Naive thymus-derived CD4-positive, alpha-beta T cell (primary cell): ENCODE data around the gene IFNL1. TPM values are rescaled to one million over a fixed set of nuclear protein-coding genes. Genes with fewer than 3 reads are reported as not detected.
A peak's percentile ranks its signal among the peaks of the same experiment; 100 is the strongest.

Source experiments
- ATAC-seq: fragments of 150-1000 bp; cut with Tn5 transposase; 2 replicates; pipeline ENCODE4 v1.10.0; 2021; ENCODE audit warnings: mild to moderate bottlenecking, moderate library complexity
- CTCF ChIA-PET: fragments of 350-600 bp; sonication (Branson Sonifier 250); formaldehyde crosslinking; loops from one replicate; lab custom pipeline; 2021; ENCODE audit warnings: antibody characterized with exemption; lab: Charles Lee
- POLR2A ChIA-PET: fragments of 350-600 bp; sonication (Branson Sonifier 250); formaldehyde crosslinking; loops from one replicate; lab custom pipeline; 2021; ENCODE audit warnings: antibody characterized with exemption, inconsistent platforms; lab: Charles Lee
- DNase-seq, 9 donors: peaks; one replicate each; pipeline versions ENCODE4 v3.0.0 to v3.0.0-alpha.2; 2020 to 2022; ENCODE audit warnings: mixed read lengths in 1 of 9
- H3K27ac ChIP-seq: one replicate; pipeline ENCODE4 v1.7.0; 2013; ENCODE audit warnings: mild to moderate bottlenecking, low read depth, low read length, moderate library complexity
- H3K27me3 ChIP-seq, 2 donors: one replicate each; pipeline ENCODE4 v1.7.0; 2013; ENCODE audit warnings: low read length in 2 of 2, mild to moderate bottlenecking in 2 of 2, moderate library complexity in 2 of 2; ENCODE audit not compliant: control insufficient read depth in 2 of 2, insufficient read depth in 2 of 2
- H3K36me3 ChIP-seq, 3 experiments: 1 replicate in 2 of 3; 2 replicates in 1 of 3; pipeline ENCODE4 v1.7.0; 2013; ENCODE audit warnings: low read length in 3 of 3, mild to moderate bottlenecking in 3 of 3, moderate library complexity in 1 of 3; ENCODE audit not compliant: insufficient read depth in 3 of 3, control insufficient read depth in 2 of 3
- H3K4me1 ChIP-seq, 2 donors: one replicate each; pipeline ENCODE4 v1.7.0; 2013; ENCODE audit warnings: low read length in 2 of 2, mild to moderate bottlenecking in 2 of 2, moderate library complexity in 1 of 2; ENCODE audit not compliant: control insufficient read depth in 2 of 2, insufficient read depth in 2 of 2
- H3K4me3 ChIP-seq: 2 replicates; pipeline ENCODE4 v1.7.0; 2013; ENCODE audit warnings: mild to moderate bottlenecking, low read length
- H3K9me3 ChIP-seq, 3 experiments: 1 replicate in 2 of 3; 2 replicates in 1 of 3; pipeline ENCODE4 v1.7.0; 2013; ENCODE audit warnings: low read length in 3 of 3; ENCODE audit not compliant: control insufficient read depth in 2 of 3
- H3K27ac Mint-ChIP-seq, 9 donors: one replicate each; pipeline ENCODE4 v1.8.0; 2020 to 2022; ENCODE audit warnings: mixed read lengths in 9 of 9, mild to moderate bottlenecking in 8 of 9, moderate library complexity in 5 of 9, inconsistent platforms in 2 of 9
- H3K27me3 Mint-ChIP-seq, 5 donors: one replicate each; pipeline ENCODE4 v1.8.0; 2021 to 2022; ENCODE audit warnings: mixed read lengths in 5 of 5, mild to moderate bottlenecking in 1 of 5
- H3K36me3 Mint-ChIP-seq, 5 donors: one replicate each; pipeline ENCODE4 v1.8.0; 2020 to 2022; ENCODE audit warnings: mixed read lengths in 5 of 5, mild to moderate bottlenecking in 3 of 5, inconsistent platforms in 1 of 5
- H3K4me1 Mint-ChIP-seq, 7 donors: one replicate each; pipeline ENCODE4 v1.8.0; 2020 to 2022; ENCODE audit warnings: mixed read lengths in 7 of 7, mild to moderate bottlenecking in 3 of 7, inconsistent platforms in 1 of 7
- H3K4me3 Mint-ChIP-seq, 10 donors: one replicate each; pipeline ENCODE4 v1.8.0; 2020 to 2022; ENCODE audit warnings: mild to moderate bottlenecking in 10 of 10, mixed read lengths in 10 of 10, moderate library complexity in 6 of 10, inconsistent platforms in 2 of 10
- H3K9me3 Mint-ChIP-seq, 11 donors: one replicate each; pipeline ENCODE4 v1.8.0; 2020 to 2022; ENCODE audit warnings: mixed read lengths in 11 of 11, mild to moderate bottlenecking in 4 of 11, inconsistent platforms in 1 of 11, moderate library complexity in 1 of 11
- intact Hi-C, 2 donors: fragments of 100-400 bp; cut with micrococcal nuclease; formaldehyde crosslinking; loops; one replicate each; pipeline ENCODE4 v1.15.1; 2023
- polyA plus RNA-seq, 2 donors: library from polyadenylated mRNA; unstranded; fragments of 300-500 nt; fragmentation: Illumina TruSeq; gene quantifications; one replicate each; pipeline ENCODE4 v1.2.3, GENCODE V29; 2021
- total RNA-seq, 6 experiments: library from RNA in 5 of 6; stranded (reverse) in 5 of 6; gene quantifications; 1 replicate in 5 of 6; 2 replicates in 1 of 6; pipeline ENCODE4 v1.2.3 and lab custom pipeline; 2021 to 2026

IFNL1 gene
- total and polyA plus RNA-seq, 7 experiments from 2014 or later: not detected

DNA sequence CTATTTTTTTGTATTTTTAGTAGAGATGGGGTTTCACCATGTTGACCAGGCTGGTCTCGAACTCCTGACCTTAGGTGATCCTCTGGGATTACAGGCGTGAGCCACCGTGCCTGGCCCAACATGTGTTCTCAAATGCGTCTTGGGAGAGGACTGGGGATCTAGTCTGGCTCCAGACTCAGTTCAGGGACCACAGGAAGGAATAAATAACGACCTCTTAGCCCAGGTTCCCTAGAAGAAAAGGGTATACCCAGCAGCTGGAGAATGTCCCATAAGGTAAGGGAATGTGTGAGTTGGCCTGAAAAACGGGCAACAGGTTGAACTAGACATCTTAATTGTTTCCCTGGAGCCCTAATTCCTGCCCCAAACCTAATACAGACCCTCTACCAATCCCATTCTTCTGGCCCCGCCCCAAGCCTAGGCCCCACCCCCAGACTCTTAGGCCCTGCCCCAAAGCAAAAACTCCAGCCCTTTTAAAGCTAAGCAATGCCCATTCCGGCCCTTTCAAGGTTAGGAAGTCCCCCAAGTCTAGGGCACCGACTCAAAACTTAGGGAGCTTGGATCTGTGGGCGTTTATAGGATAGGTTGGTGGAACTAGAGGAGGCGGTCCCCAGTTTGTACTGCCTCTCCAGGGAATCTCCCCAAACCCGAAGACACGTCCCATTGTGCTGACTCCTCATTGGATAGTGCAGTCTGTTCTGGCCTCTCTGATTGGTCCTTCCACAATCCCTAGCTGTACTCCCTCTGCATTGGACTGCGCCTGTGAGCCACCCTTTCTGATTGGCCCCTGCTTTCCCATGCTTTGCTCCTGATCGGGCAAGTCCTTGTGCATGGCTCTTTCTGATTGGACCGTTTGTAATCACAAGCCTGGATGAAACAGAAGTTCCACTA is 29.8 kb downstream of the IFNL1 start:
- no peaks in the 10 kb centered on the region for H3K9me3 ChIP-seq
- peak; percentile 59 for ATAC-seq
- no peak for DNase-seq
- H3K4me1 ChIP-seq: peaks cover 10 to 26% of the 10 kb centered on the region in 2 donors
- peaks cover 8 to 51% (median 23%) of the 10 kb centered on the region in 3 experiments for H3K36me3 ChIP-seq
- Mint-ChIP-seq H3K27me3 (peaks cover 0 to 8% (median 0%) of the 10 kb centered on the region in 5 donors), H3K36me3 (peaks cover 0 to 23% (median 12%) of the 10 kb centered on the region in 5 donors), H3K9me3 (no peaks in the 10 kb centered on the region), H3K4me1 (peaks cover 32 to 65% (median 46%) of the 10 kb centered on the region in 7 donors), H3K4me3 (no peak overlapping the region), H3K27ac (peak overlapping the region in 6 of 9 donors; percentile 64 to 81 (median 70))
- H3K27me3 ChIP-seq: no peaks in the 10 kb centered on the region
- H3K4me3 ChIP-seq: no peak overlapping the region
- intact Hi-C loops: no loop called here
- CTCF ChIA-PET: interaction anchor here (1.2 kb wide), 1 partner anchor 114 kb away, joined by 3 read pairs; no protein-coding TSS in a partner anchor
- H3K27ac ChIP-seq: no peak overlapping the region
- POLR2A ChIA-PET: interaction anchor here (1.0 to 3.0 kb wide), 4 partner anchors 11 to 204 kb away, joined by 3 to 23 read pairs (median 3); partner anchors contain the start of genes GMFG, SAMD4B and SUPT5H

DNA sequence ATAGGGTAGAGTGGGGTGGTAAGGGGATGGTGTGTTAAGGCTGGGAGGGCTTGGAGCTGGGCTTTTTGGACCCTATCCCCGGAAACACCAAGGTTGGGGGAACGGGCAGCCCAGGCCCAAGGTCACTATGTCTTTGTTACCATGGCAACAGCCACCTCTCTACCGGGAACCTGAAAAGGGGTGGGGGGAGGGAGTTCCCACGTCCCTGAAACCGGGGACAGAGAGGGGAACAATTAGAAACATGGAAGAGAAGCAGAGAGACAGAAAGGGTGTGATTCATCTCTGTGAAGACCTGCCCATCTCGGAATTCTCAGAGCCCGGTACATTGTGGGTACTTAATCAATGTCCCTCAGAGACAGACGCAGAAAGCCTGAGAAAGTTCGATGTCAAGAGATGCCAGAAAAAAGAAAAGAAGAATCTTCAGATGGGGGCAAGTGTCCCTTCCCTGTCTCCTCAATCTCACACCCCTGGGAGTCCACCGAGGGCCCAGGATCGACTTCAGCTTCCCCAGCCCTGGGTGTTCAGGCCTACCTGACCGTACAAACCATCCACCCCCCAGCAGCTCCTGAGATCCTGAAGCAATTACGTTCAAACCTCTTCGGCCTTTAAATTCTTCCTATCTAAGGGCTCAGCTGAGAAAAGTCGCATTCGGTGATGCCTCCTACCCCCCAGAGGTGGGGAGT is 31.3 kb downstream of the IFNL1 start:
- Mint-ChIP-seq H3K9me3 (no peaks in the 10 kb centered on the region), H3K4me1 (peaks cover 31 to 63% (median 41%) of the 10 kb centered on the region in 7 donors), H3K27ac (peak overlapping the region; percentile 33 to 91 (median 80)), H3K36me3 (peaks cover 0 to 26% (median 15%) of the 10 kb centered on the region in 5 donors), H3K4me3 (peak overlapping the region in 2 of 10 donors; percentile 63 to 75), H3K27me3 (no peaks in the 10 kb centered on the region)
- Histone ChIP-seq H3K4me1 (peaks cover 13 to 36% of the 10 kb centered on the region in 2 donors), H3K9me3 (no peaks in the 10 kb centered on the region), H3K4me3 (no peak overlapping the region), H3K36me3 (peaks cover 8 to 56% (median 27%) of the 10 kb centered on the region in 3 experiments), H3K27ac (peak overlapping the region; percentile 59), H3K27me3 (no peaks in the 10 kb centered on the region)
- ATAC-seq: no peak
- POLR2A ChIA-PET: interaction anchor here (0.6 to 3.0 kb wide), 5 partner anchors 9 to 205 kb away, joined by 3 to 23 read pairs (median 3); partner anchors contain the start of genes GMFG and SUPT5H
- intact Hi-C loops: loop anchor here (1.0 kb wide), 3 partner anchors 9 to 205 kb away; partner anchors contain the start of gene GMFG (in 1 of the 2)
- CTCF ChIA-PET: interaction anchor here (0.5 to 3.4 kb wide), 11 partner anchors 9 to 259 kb away, joined by 3 to 21 read pairs (median 3); partner anchors contain the start of gene GMFG
- DNase-seq: no peak

DNA sequence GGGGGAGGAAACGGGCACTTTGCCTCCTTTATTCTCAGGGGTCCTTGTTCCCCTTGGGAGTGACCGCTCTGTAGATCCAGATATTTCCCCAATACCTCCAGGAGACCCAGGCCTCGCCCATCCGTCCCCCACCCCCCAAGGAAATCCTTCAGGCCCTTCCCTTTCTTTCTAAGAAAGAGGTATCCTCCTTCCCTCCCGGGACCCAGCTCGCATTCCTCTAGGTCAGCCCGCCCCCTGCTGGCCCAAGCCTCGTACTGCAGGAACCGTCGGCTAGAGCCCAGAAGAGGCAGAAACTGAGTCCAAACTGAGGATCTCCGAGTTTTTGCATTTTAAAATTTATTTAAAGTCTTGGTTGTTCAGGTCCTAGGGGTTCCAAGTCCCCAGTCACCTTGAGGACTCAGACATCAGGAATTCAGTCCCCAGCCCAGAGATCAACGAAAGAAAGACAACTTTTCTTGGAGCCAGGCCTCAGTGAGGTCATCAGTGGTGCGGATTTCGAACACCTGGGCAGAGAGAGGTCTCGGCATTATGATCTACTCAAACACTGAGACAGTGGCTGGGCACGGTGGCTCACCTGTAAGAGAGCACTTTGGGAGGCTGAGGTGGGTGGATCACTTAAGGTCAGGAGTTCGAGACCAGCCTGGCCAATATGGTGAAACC is 32.0 kb downstream of the IFNL1 start:
- H3K4me1 ChIP-seq: peaks cover 17 to 42% of the 10 kb centered on the region in 2 donors
- H3K27me3 ChIP-seq: no peaks in the 10 kb centered on the region
- Mint-ChIP-seq H3K27ac (peak overlapping the region; percentile 71 to 91 (median 80)), H3K4me1 (peaks cover 31 to 66% (median 45%) of the 10 kb centered on the region in 7 donors), H3K9me3 (no peaks in the 10 kb centered on the region), H3K4me3 (peak overlapping the region in 9 of 10 donors; percentile 42 to 75 (median 54)), H3K36me3 (peaks cover 4 to 28% (median 17%) of the 10 kb centered on the region in 5 donors), H3K27me3 (no peaks in the 10 kb centered on the region)
- H3K4me3 ChIP-seq: no peak overlapping the region
- intact Hi-C loops: loop anchor here (1.0 kb wide), 3 partner anchors 8 to 206 kb away; partner anchors contain the start of gene GMFG (in 1 of the 2)
- H3K36me3 ChIP-seq: peaks cover 8 to 56% (median 27%) of the 10 kb centered on the region in 3 experiments
- CTCF ChIA-PET: interaction anchor here (0.6 to 3.4 kb wide), 7 partner anchors 8 to 366 kb away, joined by 3 to 21 read pairs (median 4); partner anchors contain the start of gene GMFG
- no peaks in the 10 kb centered on the region for H3K9me3 ChIP-seq
- peak overlapping the region; percentile 60 for H3K27ac ChIP-seq
- POLR2A ChIA-PET: interaction anchor here (0.9 to 3.0 kb wide), 3 partner anchors 8 to 205 kb away, joined by 3 to 23 read pairs (median 4); partner anchors contain the start of gene GMFG
- DNase-seq (peak; percentile 59 to 86 (median 71)), ATAC-seq (peak; percentile 92)

DNA sequence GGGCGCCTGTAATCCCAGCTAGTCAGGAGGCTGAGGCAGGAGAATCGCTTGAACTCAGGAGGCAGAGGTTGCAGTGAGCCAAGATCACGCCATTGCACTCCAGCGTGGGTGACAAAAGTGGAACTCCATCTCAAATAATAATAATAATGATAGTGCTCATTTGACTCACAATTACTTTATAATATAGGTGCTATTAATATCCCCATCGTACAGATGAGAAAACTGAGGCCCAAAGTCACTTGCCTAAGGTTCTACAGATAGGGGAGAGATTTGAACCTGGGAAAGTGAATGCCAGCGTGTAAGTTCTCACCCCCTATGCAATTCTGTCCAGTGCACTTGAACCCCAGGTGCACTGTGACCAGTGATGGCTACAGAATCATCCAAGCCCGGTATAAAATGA is 33.7 kb downstream of the IFNL1 start:
- H3K27ac ChIP-seq: no peak overlapping the region
- peak overlapping the region in 7 of 9 donors; percentile 36 to 81 (median 70) for H3K27ac Mint-ChIP-seq

DNA sequence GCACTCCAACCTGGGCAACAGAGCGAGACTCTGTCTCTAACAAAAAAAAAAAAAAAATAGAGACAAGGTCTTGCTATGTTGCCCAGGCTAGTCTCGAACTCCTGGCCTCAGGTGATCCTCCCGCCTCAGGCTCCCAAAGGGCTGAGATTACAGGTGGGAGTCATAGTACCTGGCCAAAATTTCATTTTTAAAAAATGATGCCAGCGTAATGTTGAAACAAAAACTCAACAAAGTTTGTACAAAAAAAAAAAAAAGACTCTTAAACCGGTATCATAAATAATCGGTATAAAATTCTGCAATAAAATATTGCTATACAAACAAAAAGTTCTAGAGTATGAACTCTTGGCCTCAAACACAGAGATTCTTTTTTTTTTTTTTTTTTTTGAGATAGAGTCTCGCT is 36.1 kb downstream of the IFNL1 start:
- peaks cover 11 to 42% (median 23%) of the 10 kb centered on the region in 5 donors for H3K36me3 Mint-ChIP-seq
- DNase-seq: no peak
- Histone ChIP-seq H3K4me1 (peaks cover 38 to 68% of the 10 kb centered on the region in 2 donors), H3K4me3 (no peak overlapping the region), H3K27me3 (no peaks in the 10 kb centered on the region), H3K27ac (peak overlapping the region; percentile 25), H3K9me3 (no peaks in the 10 kb centered on the region), H3K36me3 (peaks cover 8 to 48% (median 25%) of the 10 kb centered on the region in 3 experiments)
- no peaks in the 10 kb centered on the region for H3K27me3 Mint-ChIP-seq
- intact Hi-C loops: loop anchor here in 1 of 2 donors (10.0 kb wide), 1 partner anchor 367 kb away; no protein-coding TSS in a partner anchor
- ATAC-seq: no peak
- H3K27ac Mint-ChIP-seq: peak overlapping the region in 6 of 9 donors; percentile 89 to 99 (median 98)
- no peaks in the 10 kb centered on the region for H3K9me3 Mint-ChIP-seq
- peaks cover 45 to 86% (median 58%) of the 10 kb centered on the region in 7 donors for H3K4me1 Mint-ChIP-seq
- ChIA-PET POLR2A (interaction anchor here (0.6 to 1.2 kb wide), 3 partner anchors 9 to 1278 kb away, joined by 3 to 4 read pairs (median 4); no protein-coding TSS in a partner anchor), CTCF (interaction anchor here (1.0 kb wide), 1 partner anchor 10 kb away, joined by 3 read pairs; the partner anchor contains the start of gene SAMD4B)
- peak overlapping the region in 9 of 10 donors; percentile 74 to 100 (median 99) for H3K4me3 Mint-ChIP-seq

More for the DNA sequence above, 33.7 kb downstream of the IFNL1 start:
- DNase-seq: no peak
- Mint-ChIP-seq H3K27me3 (no peaks in the 10 kb centered on the region), H3K4me1 (peaks cover 36 to 75% (median 53%) of the 10 kb centered on the region in 7 donors), H3K36me3 (peaks cover 4 to 36% (median 17%) of the 10 kb centered on the region in 5 donors), H3K9me3 (no peaks in the 10 kb centered on the region), H3K4me3 (peak overlapping the region in 9 of 10 donors; percentile 29 to 75 (median 40))
- POLR2A ChIA-PET: interaction anchor here (0.6 to 0.9 kb wide), 2 partner anchors 1018 to 1086 kb away, joined by 3 to 8 read pairs; partner anchors contain the start of genes C19orf47 and PLD3
- Histone ChIP-seq H3K9me3 (no peaks in the 10 kb centered on the region), H3K27me3 (no peaks in the 10 kb centered on the region), H3K4me1 (peaks cover 33 to 55% of the 10 kb centered on the region in 2 donors), H3K4me3 (no peak overlapping the region), H3K36me3 (peaks cover 8 to 59% (median 27%) of the 10 kb centered on the region in 3 experiments)
- intact Hi-C loops: loop anchor here in 1 of 2 donors (10.0 kb wide), 1 partner anchor 365 kb away; no protein-coding TSS in a partner anchor
- ATAC-seq: no peak
- CTCF ChIA-PET: interaction anchor here (3.4 kb wide), 1 partner anchor 208 kb away, joined by 21 read pairs; no protein-coding TSS in a partner anchor
